ENCODE measurements around the gene CTSE.
"Not testable (repeated sequence)": the region's sequence is repeated elsewhere in the genome, so short reads cannot be mapped to it uniquely, and the experiment has no call there.

The CTSE gene

GRCh38 chr1:206067486-206068227, 44.0 kb upstream of the CTSE start:
- H3K9me2 ChIP-seq (replicated peaks; ENCODE audit: insufficient read depth, low read length) = no peaks in the 10 kb centered on the region
- no peak overlapping the region for H3K4me2 ChIP-seq (ENCODE audit: low read depth, low read length, poor library complexity, severe bottlenecking)
- TF ChIP-seq EZH2phosphoT487 (conservative IDR thresholded peaks at IDR 0.05; ENCODE audit: low read length) (no peak), CTCF (IDR thresholded peaks at IDR 0.05; ENCODE audit: insufficient read depth, low read length, poor library complexity, severe bottlenecking) (no peak)
- H2AFZ ChIP-seq (ENCODE audit: low read depth, low read length, severe bottlenecking) = no peak overlapping the region
- no peaks in the 10 kb centered on the region for H3K27me3 ChIP-seq (ENCODE audit: low read length)
- peaks cover 7% of the 10 kb centered on the region; the same call in 1 of the 2 replicates for H3K36me3 ChIP-seq (ENCODE audit: low read length)
- no peak overlapping the region for H3K9ac ChIP-seq (ENCODE audit: low read length)
- H3K4me3 ChIP-seq (ENCODE audit: insufficient read depth, low read length, poor library complexity, severe bottlenecking) = no peak overlapping the region
- no peaks in the 10 kb centered on the region for H4K20me1 ChIP-seq (ENCODE audit: low read depth, low read length)
- H3K27ac ChIP-seq (ENCODE audit: low read depth, low read length) = no peak overlapping the region; the same call in 1 of the 2 replicates
- H3K79me2 ChIP-seq (ENCODE audit: insufficient read depth, low read length) = peaks cover 8% of the 10 kb centered on the region; the same call in 1 of the 2 replicates
- H3K9me3 ChIP-seq (ENCODE audit: insufficient read depth, low read length) = no peaks in the 10 kb centered on the region
- peaks cover 3% of the 10 kb centered on the region; the same call in 1 of the 2 replicates for H3F3A ChIP-seq (ENCODE audit: insufficient read depth)

DNA sequence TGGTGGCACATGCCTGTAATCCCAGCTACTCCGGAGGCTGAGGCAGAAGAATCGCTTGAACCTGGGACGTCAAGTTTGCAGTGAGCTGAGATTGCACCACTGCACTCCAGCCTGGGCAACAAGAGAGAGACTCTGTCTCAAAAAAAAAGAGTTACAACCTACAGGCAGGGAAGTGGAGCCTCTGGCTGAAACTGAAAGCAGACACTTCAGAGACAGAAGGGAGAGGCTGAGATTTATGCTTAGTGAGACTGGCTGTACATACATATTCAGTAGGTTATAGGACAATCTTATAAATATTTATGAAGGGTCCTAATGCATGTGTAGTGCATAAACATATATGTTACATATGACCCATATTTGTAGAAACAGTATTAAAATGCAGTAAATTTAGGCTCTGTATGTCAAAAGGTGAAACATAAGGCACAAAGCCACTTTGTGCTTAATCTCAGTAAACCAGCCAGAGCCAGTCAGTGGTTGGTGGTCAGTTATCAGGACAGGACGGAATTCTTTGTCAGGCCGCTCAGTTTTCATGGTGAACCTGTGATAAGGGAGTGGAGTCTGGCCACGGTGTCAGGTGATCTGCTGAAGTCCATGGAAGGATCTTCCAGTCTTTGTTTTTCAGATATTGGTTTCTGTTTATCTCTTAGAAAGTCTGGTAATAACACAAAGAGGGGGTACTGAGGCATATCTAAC, 42.9 kb upstream of the CTSE start:
- Histone ChIP-seq H3K9me2 (replicated peaks; ENCODE audit: insufficient read depth, low read length) (no peaks in the 10 kb centered on the region), H3K27ac (ENCODE audit: low read depth, low read length) (no peak overlapping the region), H4K20me1 (ENCODE audit: low read depth, low read length) (no peaks in the 10 kb centered on the region), H3K79me2 (ENCODE audit: insufficient read depth, low read length) (peaks cover 8% of the 10 kb centered on the region; the same call in 1 of the 2 replicates), H3K9me3 (ENCODE audit: insufficient read depth, low read length) (no peaks in the 10 kb centered on the region), H2AFZ (ENCODE audit: low read depth, low read length, severe bottlenecking) (no peak overlapping the region), H3K27me3 (ENCODE audit: low read length) (no peaks in the 10 kb centered on the region), H3K9ac (ENCODE audit: low read length) (no peak overlapping the region), H3F3A (ENCODE audit: insufficient read depth) (peaks cover 3% of the 10 kb centered on the region; the same call in 1 of the 2 replicates), H3K4me3 (ENCODE audit: insufficient read depth, low read length, poor library complexity, severe bottlenecking) (no peak overlapping the region), H3K36me3 (ENCODE audit: low read length) (peaks cover 10% of the 10 kb centered on the region; the same call in 1 of the 2 replicates), H3K4me2 (ENCODE audit: low read depth, low read length, poor library complexity, severe bottlenecking) (no peak overlapping the region)
- TF ChIP-seq EZH2phosphoT487 (conservative IDR thresholded peaks at IDR 0.05; ENCODE audit: low read length) (no peak), CTCF (IDR thresholded peaks at IDR 0.05; ENCODE audit: insufficient read depth, low read length, poor library complexity, severe bottlenecking) (no peak)

DNA sequence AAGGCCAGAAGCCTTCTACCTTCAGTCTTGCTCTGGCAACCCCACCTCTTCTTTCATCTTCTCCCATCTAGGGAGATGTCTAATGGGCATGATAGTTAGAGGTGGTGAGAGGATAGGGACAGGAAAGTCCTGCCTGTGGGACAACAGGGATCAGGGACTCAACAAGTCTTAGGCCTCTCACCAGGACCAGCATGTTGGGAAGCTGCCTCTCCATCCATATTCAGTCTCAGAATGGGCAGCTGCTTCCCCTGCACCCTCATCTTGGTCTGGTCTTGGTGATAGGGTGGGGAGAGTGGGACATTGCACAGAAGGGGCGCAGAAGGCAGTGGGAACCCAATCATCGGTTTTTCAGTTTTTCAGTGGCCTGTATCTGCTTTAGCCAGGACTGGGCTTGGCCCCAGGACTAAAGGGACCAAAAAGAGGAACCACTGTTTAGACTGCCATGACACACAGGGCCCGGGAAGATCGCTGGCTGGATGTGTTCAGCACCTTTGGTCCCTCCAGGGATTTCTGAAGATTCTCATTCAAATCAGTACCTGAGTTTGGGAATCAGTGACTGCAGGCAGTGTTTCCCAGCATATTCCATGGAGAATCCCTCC, 42.0 kb upstream of the CTSE start:
- Histone ChIP-seq H3K4me3 (ENCODE audit: insufficient read depth, low read length, poor library complexity, severe bottlenecking) (no peak overlapping the region), H3K36me3 (ENCODE audit: low read length) (peaks cover 9% of the 10 kb centered on the region; the same call in 1 of the 2 replicates), H4K20me1 (ENCODE audit: low read depth, low read length) (no peaks in the 10 kb centered on the region), H3K9ac (ENCODE audit: low read length) (no peak overlapping the region), H3K9me3 (ENCODE audit: insufficient read depth, low read length) (no peaks in the 10 kb centered on the region), H3K27ac (ENCODE audit: low read depth, low read length) (no peak overlapping the region), H3F3A (ENCODE audit: insufficient read depth) (peaks cover 6% of the 10 kb centered on the region; the same call in 1 of the 2 replicates), H3K4me2 (ENCODE audit: low read depth, low read length, poor library complexity, severe bottlenecking) (no peak overlapping the region), H3K27me3 (ENCODE audit: low read length) (no peaks in the 10 kb centered on the region), H2AFZ (ENCODE audit: low read depth, low read length, severe bottlenecking) (no peak overlapping the region), H3K79me2 (ENCODE audit: insufficient read depth, low read length) (peaks cover 8% of the 10 kb centered on the region; the same call in 1 of the 2 replicates), H3K9me2 (replicated peaks; ENCODE audit: insufficient read depth, low read length) (no peaks in the 10 kb centered on the region)
- TF ChIP-seq EZH2phosphoT487 (conservative IDR thresholded peaks at IDR 0.05; ENCODE audit: low read length) (no peak), CTCF (IDR thresholded peaks at IDR 0.05; ENCODE audit: insufficient read depth, low read length, poor library complexity, severe bottlenecking) (no peak)

- not testable (repeated sequence) for H3K4me3 ChIP-seq (ENCODE audit: insufficient read depth, low read length, poor library complexity, severe bottlenecking); H3K4me2 ChIP-seq (ENCODE audit: low read depth, low read length, poor library complexity, severe bottlenecking); H3K36me3 ChIP-seq (ENCODE audit: low read length); H3K27ac ChIP-seq (ENCODE audit: low read depth, low read length); H4K20me1 ChIP-seq (ENCODE audit: low read depth, low read length); H3K9ac ChIP-seq (ENCODE audit: low read length); H3F3A ChIP-seq (ENCODE audit: insufficient read depth); H3K9me3 ChIP-seq (ENCODE audit: insufficient read depth, low read length); H3K27me3 ChIP-seq (ENCODE audit: low read length); H3K9me2 ChIP-seq (replicated peaks; ENCODE audit: insufficient read depth, low read length); H2AFZ ChIP-seq (ENCODE audit: low read depth, low read length, severe bottlenecking)
- H3K79me2 ChIP-seq (ENCODE audit: insufficient read depth, low read length) = peaks cover 16% of the 10 kb centered on the region
Measured at GRCh38 chr1:206064501-206064900, 40.8 kb upstream of the CTSE start.

DNA sequence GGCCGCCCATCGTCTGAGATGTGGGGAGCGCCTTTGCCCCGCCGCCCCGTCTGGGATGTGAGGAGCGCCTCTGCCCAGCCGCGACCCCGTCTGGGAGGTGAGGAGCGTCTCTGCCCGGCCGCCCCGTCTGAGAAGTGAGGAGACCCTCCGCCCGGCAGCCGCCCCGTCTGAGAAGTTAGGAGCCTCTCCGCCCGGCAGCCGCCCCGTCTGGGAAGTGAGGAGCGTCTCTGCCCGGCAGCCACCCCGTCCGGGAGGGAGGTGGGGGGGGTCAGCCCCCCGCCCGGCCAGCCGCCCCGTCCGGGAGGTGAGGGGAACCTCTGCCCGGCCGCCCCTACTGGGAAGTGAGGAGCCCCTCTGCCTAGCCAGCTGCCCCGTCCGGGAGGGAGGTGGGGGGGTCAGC, 40.3 kb upstream of the CTSE start:
- not testable (repeated sequence) for H3K9ac ChIP-seq (ENCODE audit: low read length); H4K20me1 ChIP-seq (ENCODE audit: low read depth, low read length); H3K9me2 ChIP-seq (replicated peaks; ENCODE audit: insufficient read depth, low read length); H3K9me3 ChIP-seq (ENCODE audit: insufficient read depth, low read length); H3F3A ChIP-seq (ENCODE audit: insufficient read depth); H3K27me3 ChIP-seq (ENCODE audit: low read length); H3K4me3 ChIP-seq (ENCODE audit: insufficient read depth, low read length, poor library complexity, severe bottlenecking); H2AFZ ChIP-seq (ENCODE audit: low read depth, low read length, severe bottlenecking); H3K36me3 ChIP-seq (ENCODE audit: low read length); H3K27ac ChIP-seq (ENCODE audit: low read depth, low read length); H3K4me2 ChIP-seq (ENCODE audit: low read depth, low read length, poor library complexity, severe bottlenecking)
- H3K79me2 ChIP-seq (ENCODE audit: insufficient read depth, low read length) = peaks cover 21% of the 10 kb centered on the region

All from SU-DHL-6 (cell line).